Fibroblast of skin of back (primary cell): Measurements from ENCODE around the gene MICOS13.

Source experiments
- DNase-seq: peaks from one replicate; pipeline ENCODE4 v3.0.0-alpha.2; 2013

The MICOS13 gene

GRCh38 chr19:5628461-5628860, 51.9 kb downstream of the MICOS13 start:
- DNase-seq = no peak
